Sigmoid colon (tissue), 4 donors: ENCODE measurements around the gene IGF2R.

Experiments used
- POLR2AphosphoS5 ChIP-seq, 4 donors: sonication (generic); formaldehyde crosslinking; IDR thresholded peaks; one replicate each; pipeline ENCODE4 v1.6.1; 2017; ENCODE audit warnings: antibody characterized with exemption in 4 of 4
- TF ChIP-seq, protein P1 (sequence below), 4 experiments: fragments of 450-650 bp in 3 of 4; fragments of 200-600 bp in 1 of 4; IDR thresholded peaks; one replicate each; pipeline ENCODE4 v1.5.1; 2016 to 2019; ENCODE audit warnings: antibody characterized with exemption in 4 of 4, mild to moderate bottlenecking in 3 of 4, moderate library complexity in 2 of 4

DNA sequence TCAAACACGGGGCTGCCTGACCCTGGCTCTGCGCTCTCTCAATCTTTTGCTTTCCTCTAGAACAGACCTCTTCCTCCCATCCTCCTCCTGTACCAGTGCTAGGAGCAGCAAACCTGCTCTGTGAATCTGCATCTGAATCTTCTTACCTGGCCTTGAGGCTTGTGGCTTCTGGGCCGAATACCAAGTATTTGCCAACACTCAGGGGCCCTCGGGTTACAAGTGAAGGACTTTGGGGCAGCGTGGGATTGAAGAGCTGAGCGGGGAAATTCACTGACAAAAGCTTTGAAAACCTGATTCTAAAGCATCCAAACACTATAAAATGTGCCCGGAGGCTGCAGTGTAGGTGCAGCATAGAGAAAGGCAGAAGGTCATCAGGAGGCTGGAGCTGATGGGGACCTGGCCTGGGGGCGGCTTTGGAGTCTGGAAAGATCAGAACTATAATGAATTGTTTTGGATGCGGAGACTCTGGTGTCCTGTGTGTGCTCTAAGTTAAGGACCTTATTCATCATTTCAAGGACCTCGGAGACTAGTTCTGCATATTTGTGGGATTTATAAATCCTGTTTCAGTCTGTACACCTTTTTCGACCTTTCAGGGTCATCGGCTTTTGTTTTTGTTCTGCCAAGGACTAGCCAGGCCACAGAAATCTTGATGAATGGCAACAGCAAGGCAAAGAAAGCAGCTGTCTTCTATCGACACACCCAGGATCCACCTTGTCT is 16.4 kb upstream of the IGF2R start:
- TF ChIP-seq, protein P1, sequence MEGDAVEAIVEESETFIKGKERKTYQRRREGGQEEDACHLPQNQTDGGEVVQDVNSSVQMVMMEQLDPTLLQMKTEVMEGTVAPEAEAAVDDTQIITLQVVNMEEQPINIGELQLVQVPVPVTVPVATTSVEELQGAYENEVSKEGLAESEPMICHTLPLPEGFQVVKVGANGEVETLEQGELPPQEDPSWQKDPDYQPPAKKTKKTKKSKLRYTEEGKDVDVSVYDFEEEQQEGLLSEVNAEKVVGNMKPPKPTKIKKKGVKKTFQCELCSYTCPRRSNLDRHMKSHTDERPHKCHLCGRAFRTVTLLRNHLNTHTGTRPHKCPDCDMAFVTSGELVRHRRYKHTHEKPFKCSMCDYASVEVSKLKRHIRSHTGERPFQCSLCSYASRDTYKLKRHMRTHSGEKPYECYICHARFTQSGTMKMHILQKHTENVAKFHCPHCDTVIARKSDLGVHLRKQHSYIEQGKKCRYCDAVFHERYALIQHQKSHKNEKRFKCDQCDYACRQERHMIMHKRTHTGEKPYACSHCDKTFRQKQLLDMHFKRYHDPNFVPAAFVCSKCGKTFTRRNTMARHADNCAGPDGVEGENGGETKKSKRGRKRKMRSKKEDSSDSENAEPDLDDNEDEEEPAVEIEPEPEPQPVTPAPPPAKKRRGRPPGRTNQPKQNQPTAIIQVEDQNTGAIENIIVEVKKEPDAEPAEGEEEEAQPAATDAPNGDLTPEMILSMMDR (IDR thresholded peaks at IDR 0.05), result no peak
- no peak for TF ChIP-seq POLR2AphosphoS5 (IDR thresholded peaks at IDR 0.05)
